H9 (cell line): ENCODE measurements around the gene MAMDC4. TPM values are rescaled to one million over a fixed set of nuclear protein-coding genes. Genes with fewer than 3 reads are reported as not detected.

ENCODE experiments used
- DNase-seq: peaks from one replicate; pipeline ENCODE4 v3.0.0-alpha.2; 2017
- H2AFZ ChIP-seq: one replicate; pipeline ENCODE4 v1.6.1; 2013; ENCODE audit warnings: mild to moderate bottlenecking, low read length, control low read depth, moderate library complexity
- H2AK5ac ChIP-seq: 2 replicates; pipeline ENCODE4 v1.6.1; 2013; ENCODE audit warnings: low read length, control low read depth, mixed read lengths; ENCODE audit not compliant: insufficient read length
- H2BK120ac ChIP-seq: one replicate; pipeline ENCODE4 v1.6.1; 2013; ENCODE audit warnings: low read depth, mild to moderate bottlenecking, low read length, control low read depth, inconsistent platforms; ENCODE audit not compliant: poor library complexity, severe bottlenecking
- H2BK12ac ChIP-seq: 2 replicates; pipeline ENCODE4 v1.6.1; 2013; ENCODE audit warnings: low read length, control low read depth, mixed read lengths, low read depth; ENCODE audit not compliant: insufficient read length
- H2BK15ac ChIP-seq: 2 replicates; pipeline ENCODE4 v1.6.1; 2013; ENCODE audit warnings: low read depth, low read length, control low read depth
- H2BK20ac ChIP-seq: one replicate; pipeline ENCODE4 v1.6.1; 2013; ENCODE audit warnings: low read depth, mild to moderate bottlenecking, low read length, control low read depth, inconsistent platforms; ENCODE audit not compliant: poor library complexity, severe bottlenecking
- H2BK5ac ChIP-seq: 2 replicates; pipeline ENCODE4 v1.6.1; 2013; ENCODE audit warnings: low read length, control low read depth, mixed read lengths; ENCODE audit not compliant: insufficient read length
- H3K14ac ChIP-seq: 2 replicates; pipeline ENCODE4 v1.6.1; 2013; ENCODE audit warnings: low read length, control low read depth; ENCODE audit not compliant: insufficient read depth
- H3K18ac ChIP-seq: 2 replicates; pipeline ENCODE4 v1.6.1; 2013; ENCODE audit warnings: low read depth, mild to moderate bottlenecking, mixed read lengths, low read length, control low read depth; ENCODE audit not compliant: insufficient read length
- H3K23ac ChIP-seq: 2 replicates; pipeline ENCODE4 v1.6.1; 2013; ENCODE audit warnings: low read length, control low read depth, mixed read lengths, low read depth; ENCODE audit not compliant: insufficient read length
- H3K23me2 ChIP-seq: 2 replicates; pipeline ENCODE4 v1.6.1; 2013; ENCODE audit warnings: low read depth, mild to moderate bottlenecking, mixed read lengths, low read length, control low read depth; ENCODE audit not compliant: insufficient read length, poor library complexity, severe bottlenecking
- H3K27ac ChIP-seq: 2 replicates; pipeline ENCODE4 v1.5.1; 2013; ENCODE audit warnings: low read length, control low read depth, mixed read lengths, low read depth; ENCODE audit not compliant: insufficient read length
- H3K27me3 ChIP-seq: 2 replicates; pipeline ENCODE4 v1.6.1; 2013; ENCODE audit warnings: low read length, control low read depth, inconsistent platforms; ENCODE audit not compliant: insufficient read depth
- H3K4ac ChIP-seq: 2 replicates; pipeline ENCODE4 v1.6.1; 2013; ENCODE audit warnings: low read depth, mild to moderate bottlenecking, control low read depth, inconsistent platforms, low read length, moderate library complexity
- H3K4me1 ChIP-seq: 2 replicates; pipeline ENCODE4 v1.6.1; 2013; ENCODE audit warnings: low read length, control low read depth, inconsistent platforms; ENCODE audit not compliant: insufficient read depth
- H3K4me2 ChIP-seq: 2 replicates; pipeline ENCODE4 v1.6.1; 2013; ENCODE audit warnings: low read length, control low read depth, mixed read lengths; ENCODE audit not compliant: insufficient read length, insufficient read depth
- H3K56ac ChIP-seq: 2 replicates; pipeline ENCODE4 v1.6.1; 2013; ENCODE audit warnings: low read depth, mild to moderate bottlenecking, mixed read lengths, low read length, control low read depth; ENCODE audit not compliant: insufficient read length
- H3K79me1 ChIP-seq: 2 replicates; pipeline ENCODE4 v1.6.1; 2013; ENCODE audit warnings: low read depth, mild to moderate bottlenecking, moderate library complexity, low read length, control low read depth, inconsistent platforms; ENCODE audit not compliant: insufficient read depth, poor library complexity, severe bottlenecking
- H3K79me2 ChIP-seq: 2 replicates; pipeline ENCODE4 v1.6.1; 2013; ENCODE audit warnings: low read length, control low read depth, inconsistent platforms; ENCODE audit not compliant: insufficient read depth
- H3K9ac ChIP-seq: 2 replicates; pipeline ENCODE4 v1.6.1; 2013; ENCODE audit warnings: low read length, control low read depth, mixed read lengths; ENCODE audit not compliant: insufficient read length; ENCODE audit errors: extremely low read depth
- H3K9me3 ChIP-seq: one replicate; pipeline ENCODE4 v1.6.1; 2013; ENCODE audit warnings: low read depth, low read length, inconsistent platforms; ENCODE audit not compliant: control insufficient read depth
- H3T11ph ChIP-seq: one replicate; pipeline ENCODE4 v1.6.1; 2013; ENCODE audit warnings: mild to moderate bottlenecking, low read length, control low read depth, inconsistent platforms
- H4K20me1 ChIP-seq: one replicate; pipeline ENCODE4 v1.6.1; 2013; ENCODE audit not compliant: control insufficient read depth, insufficient read length, insufficient read depth
- H4K5ac ChIP-seq: 2 replicates; pipeline ENCODE4 v1.6.1; 2013; ENCODE audit warnings: low read depth, mild to moderate bottlenecking, mixed read lengths, low read length, control low read depth; ENCODE audit not compliant: insufficient read length
- H4K8ac ChIP-seq: replicated peaks from 2 replicates; pipeline ENCODE4 v1.6.1; 2013; ENCODE audit warnings: low read length, control low read depth, mixed read lengths, low read depth; ENCODE audit not compliant: insufficient read length
- H4K91ac ChIP-seq: 2 replicates; pipeline ENCODE4 v1.6.1; 2013; ENCODE audit warnings: low read depth, mild to moderate bottlenecking, moderate library complexity, mixed read lengths, low read length, control low read depth; ENCODE audit not compliant: insufficient read length
- H3K27ac Mint-ChIP-seq, 3 experiments: 2 replicates in 2 of 3; 3 replicates in 1 of 3; pipeline ENCODE4 v1.8.0; 2020 to 2021; ENCODE audit warnings: mixed read lengths in 3 of 3, mild to moderate bottlenecking in 1 of 3, moderate library complexity in 1 of 3
- H3K27me3 Mint-ChIP-seq: 2 replicates; pipeline ENCODE4 v1.8.0; 2021; ENCODE audit warnings: low read depth, mild to moderate bottlenecking, moderate library complexity, mixed read lengths
- H3K36me3 Mint-ChIP-seq, 3 experiments: 2 replicates in 2 of 3; 3 replicates in 1 of 3; pipeline ENCODE4 v1.8.0; 2020 to 2021; ENCODE audit warnings: low read depth in 3 of 3, mixed read lengths in 3 of 3; ENCODE audit not compliant: insufficient read depth in 1 of 3
- H3K4me1 Mint-ChIP-seq, 2 experiments: 2 replicates each; pipeline ENCODE4 v1.8.0; 2020; ENCODE audit warnings: mixed read lengths in 2 of 2
- H3K4me3 Mint-ChIP-seq, 2 experiments: 2 replicates in 1 of 2; 3 replicates in 1 of 2; pipeline ENCODE4 v1.8.0; 2020 to 2021; ENCODE audit warnings: mild to moderate bottlenecking in 2 of 2, mixed read lengths in 2 of 2, moderate library complexity in 1 of 2
- H3K9me3 Mint-ChIP-seq, 2 experiments: 2 replicates in 1 of 2; 3 replicates in 1 of 2; pipeline ENCODE4 v1.8.0; 2020; ENCODE audit warnings: mild to moderate bottlenecking in 2 of 2, mixed read lengths in 2 of 2, moderate library complexity in 1 of 2
- WGBS: extraction: QIAGEN DNeasy Blood & Tissue Kit; methylation state at CpG from one replicate; pipeline ENCODE4 v1.1.7; 2013; ENCODE audit warnings: missing lambda C conversion rate, low lambda C conversion rate, mixed read lengths; ENCODE audit not compliant: insufficient read length; ENCODE audit errors: extremely low coverage; 5-methylcytosine and 5-hydroxymethylcytosine counted together
- total RNA-seq: library from RNA; stranded (reverse); gene quantifications from 2 replicates; pipeline ENCODE4 v1.2.1, GENCODE V29; 2021
- TF ChIP-seq, protein P1 (sequence below): fragments of 200-600 bp; sonication (generic); conservative IDR thresholded peaks from 3 replicates; pipeline ENCODE4 v1.8.0; 2021; ENCODE audit warnings: antibody characterized with exemption, mild to moderate bottlenecking

The MAMDC4 gene
- total RNA-seq, 1 experiment from 2014 or later, result 9.2 TPM

DNA sequence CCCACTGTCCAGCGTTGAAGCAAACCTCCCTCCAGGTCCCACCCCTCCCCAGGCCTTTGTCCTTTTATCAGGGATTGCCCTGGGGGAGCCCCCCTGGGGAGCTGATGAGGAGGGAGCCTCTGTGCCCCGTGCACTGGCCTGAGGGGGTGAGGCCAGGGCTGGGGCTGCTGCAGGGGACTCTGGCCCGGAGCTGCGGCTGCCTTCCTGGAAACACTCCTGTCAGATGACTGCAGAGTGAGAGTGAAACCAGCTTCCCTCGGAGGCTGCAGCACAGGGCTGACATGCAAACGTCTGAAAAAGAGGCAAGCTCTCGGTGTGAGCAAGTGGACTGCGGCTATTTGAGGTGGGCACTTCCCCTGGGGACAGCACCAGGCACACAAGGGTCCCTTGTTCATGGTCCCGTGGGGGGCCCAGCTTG, 29.6 kb downstream of the MAMDC4 start:
- no peak overlapping the region for H3K27ac ChIP-seq

More for the DNA sequence above, 29.6 kb downstream of the MAMDC4 start:
- Histone ChIP-seq H3K4me2 (no peak overlapping the region), H2BK20ac (no peak overlapping the region), H3K56ac (no peak overlapping the region), H3K9ac (no peak overlapping the region), H3K23ac (no peak overlapping the region), H3K23me2 (peaks cover 4% of the 10 kb centered on the region), H2BK120ac (no peak overlapping the region), H2AK5ac (no peak overlapping the region), H4K8ac (no peak overlapping the region), H3K27me3 (no peaks in the 10 kb centered on the region), H3K79me1 (no peaks in the 10 kb centered on the region), H2AFZ (no peak overlapping the region), H3K14ac (no peak overlapping the region), H2BK12ac (no peak overlapping the region), H3K18ac (no peak overlapping the region), H3K4ac (no peak overlapping the region), H3K9me3 (no peaks in the 10 kb centered on the region), H4K20me1 (no peaks in the 10 kb centered on the region), H2BK15ac (no peak overlapping the region), H3K4me1 (no peaks in the 10 kb centered on the region), H4K5ac (no peak overlapping the region), H4K91ac (no peak overlapping the region), H3T11ph (no peak overlapping the region), H2BK5ac (no peak overlapping the region), H3K79me2 (no peaks in the 10 kb centered on the region; the same call in 1 of the 2 replicates)
- DNase-seq, result no peak
- no CpG with 5 or more reads among the region's 9 CpGs for WGBS
- Mint-ChIP-seq H3K4me1 (peaks cover 5% of the 10 kb centered on the region in 2 experiments; a peak in 2 of 4 replicates), H3K27ac (no peak overlapping the region), H3K27me3 (peaks cover 14% of the 10 kb centered on the region), H3K36me3 (no peaks in the 10 kb centered on the region; a peak in 2 of 7 replicates), H3K4me3 (no peak overlapping the region), H3K9me3 (no peaks in the 10 kb centered on the region; a peak in 2 of 5 replicates)
- TF ChIP-seq, protein P1, sequence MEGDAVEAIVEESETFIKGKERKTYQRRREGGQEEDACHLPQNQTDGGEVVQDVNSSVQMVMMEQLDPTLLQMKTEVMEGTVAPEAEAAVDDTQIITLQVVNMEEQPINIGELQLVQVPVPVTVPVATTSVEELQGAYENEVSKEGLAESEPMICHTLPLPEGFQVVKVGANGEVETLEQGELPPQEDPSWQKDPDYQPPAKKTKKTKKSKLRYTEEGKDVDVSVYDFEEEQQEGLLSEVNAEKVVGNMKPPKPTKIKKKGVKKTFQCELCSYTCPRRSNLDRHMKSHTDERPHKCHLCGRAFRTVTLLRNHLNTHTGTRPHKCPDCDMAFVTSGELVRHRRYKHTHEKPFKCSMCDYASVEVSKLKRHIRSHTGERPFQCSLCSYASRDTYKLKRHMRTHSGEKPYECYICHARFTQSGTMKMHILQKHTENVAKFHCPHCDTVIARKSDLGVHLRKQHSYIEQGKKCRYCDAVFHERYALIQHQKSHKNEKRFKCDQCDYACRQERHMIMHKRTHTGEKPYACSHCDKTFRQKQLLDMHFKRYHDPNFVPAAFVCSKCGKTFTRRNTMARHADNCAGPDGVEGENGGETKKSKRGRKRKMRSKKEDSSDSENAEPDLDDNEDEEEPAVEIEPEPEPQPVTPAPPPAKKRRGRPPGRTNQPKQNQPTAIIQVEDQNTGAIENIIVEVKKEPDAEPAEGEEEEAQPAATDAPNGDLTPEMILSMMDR, result no peak
